HEK293 (cell line): ENCODE data around the gene PCSK2.

ENCODE experiments used
- ELK4 ChIP-seq: IDR thresholded peaks from 2 replicates; pipeline ENCODE4 v1.6.1; 2011; ENCODE audit warnings: mild to moderate bottlenecking, low read depth, low read length, borderline replicate concordance
- HIC1 ChIP-seq: fragments of 450-650 bp; formaldehyde crosslinking; IDR thresholded peaks from 2 replicates; pipeline ENCODE4 v1.5.1; 2016; ENCODE audit warnings: missing biosample characterization, missing genetic modification characterization
- HOXA7 ChIP-seq: sonication (generic); formaldehyde crosslinking; IDR thresholded peaks from 2 replicates; pipeline ENCODE4 v1.8.1; 2022; ENCODE audit warnings: missing genetic modification reagents, borderline replicate concordance
- KLF10 ChIP-seq: fragments of 450-650 bp; IDR thresholded peaks from 2 replicates; pipeline ENCODE4 v1.5.1; 2018; ENCODE audit warnings: missing biosample characterization, mild to moderate bottlenecking, missing genetic modification characterization
- PRDM10 ChIP-seq: fragments of 450-650 bp; formaldehyde crosslinking; IDR thresholded peaks from 2 replicates; pipeline ENCODE4 v1.5.1; 2016; ENCODE audit warnings: missing biosample characterization, missing genetic modification characterization
- SCRT1 ChIP-seq: fragments of 450-650 bp; formaldehyde crosslinking; IDR thresholded peaks from 2 replicates; pipeline ENCODE4 v1.5.1; 2016; ENCODE audit warnings: missing biosample characterization, missing genetic modification characterization, borderline replicate concordance
- SP2 ChIP-seq: fragments of 450-650 bp; formaldehyde crosslinking; IDR thresholded peaks from 2 replicates; pipeline ENCODE4 v1.5.1; 2016; ENCODE audit warnings: missing biosample characterization, missing genetic modification characterization
- ZBTB1 ChIP-seq: fragments of 450-650 bp; formaldehyde crosslinking; IDR thresholded peaks from 2 replicates; pipeline ENCODE4 v1.5.1; 2016; ENCODE audit warnings: missing biosample characterization, missing genetic modification characterization
- ZNF157 ChIP-seq: fragments of 450-650 bp; formaldehyde crosslinking; IDR thresholded peaks from 2 replicates; pipeline ENCODE4 v1.5.1; 2016; ENCODE audit warnings: missing biosample characterization, missing genetic modification characterization
- ZNF184 ChIP-seq: fragments of 450-650 bp; IDR thresholded peaks from 2 replicates; pipeline ENCODE4 v1.5.1; 2018; ENCODE audit warnings: missing biosample characterization, mild to moderate bottlenecking, missing genetic modification characterization
- ZNF211 ChIP-seq: fragments of 450-650 bp; formaldehyde crosslinking; IDR thresholded peaks from 2 replicates; pipeline ENCODE4 v1.5.1; 2016; ENCODE audit warnings: low read depth, missing biosample characterization, missing genetic modification characterization
- ZNF221 ChIP-seq: fragments of 450-650 bp; formaldehyde crosslinking; IDR thresholded peaks from 2 replicates; pipeline ENCODE4 v1.5.1; 2017; ENCODE audit warnings: missing biosample characterization, missing genetic modification characterization, borderline replicate concordance
- ZNF26 ChIP-seq: fragments of 450-650 bp; formaldehyde crosslinking; IDR thresholded peaks from 2 replicates; pipeline ENCODE4 v1.5.1; 2016; ENCODE audit warnings: missing biosample characterization, missing genetic modification characterization
- ZNF274 ChIP-seq, 2 experiments: fragments of 200-500 bp in 1 of 2; fragments of 450-650 bp in 1 of 2; sonication (Bioruptor generic) in 1 of 2; formaldehyde crosslinking in 1 of 2; IDR thresholded peaks; 2 replicates each; pipeline versions ENCODE4 v1.5.1 to v1.6.1; 2014 to 2016; ENCODE audit warnings: borderline replicate concordance in 1 of 2, inconsistent platforms in 1 of 2, low read length in 1 of 2, missing biosample characterization in 1 of 2, missing genetic modification characterization in 1 of 2
- ZNF324 ChIP-seq: fragments of 450-650 bp; formaldehyde crosslinking; IDR thresholded peaks from 2 replicates; pipeline ENCODE4 v1.5.1; 2016; ENCODE audit warnings: missing biosample characterization, missing genetic modification characterization
- ZNF449 ChIP-seq: fragments of 450-650 bp; formaldehyde crosslinking; IDR thresholded peaks from 2 replicates; pipeline ENCODE4 v1.5.1; 2017; ENCODE audit warnings: missing biosample characterization, mild to moderate bottlenecking, missing genetic modification characterization, moderate library complexity
- ZNF48 ChIP-seq: fragments of 450-650 bp; formaldehyde crosslinking; IDR thresholded peaks from 2 replicates; pipeline ENCODE4 v1.5.1; 2016; ENCODE audit warnings: missing biosample characterization, missing genetic modification characterization
- ZNF521 ChIP-seq: fragments of 450-650 bp; formaldehyde crosslinking; IDR thresholded peaks from 2 replicates; pipeline ENCODE4 v1.5.1; 2017; ENCODE audit warnings: missing biosample characterization, mild to moderate bottlenecking, missing genetic modification characterization
- ZNF548 ChIP-seq: fragments of 450-650 bp; formaldehyde crosslinking; IDR thresholded peaks from 2 replicates; pipeline ENCODE4 v1.5.1; 2016; ENCODE audit warnings: missing biosample characterization, missing genetic modification characterization
- ZNF600 ChIP-seq: fragments of 450-650 bp; formaldehyde crosslinking; IDR thresholded peaks from 2 replicates; pipeline ENCODE4 v1.5.1; 2016; ENCODE audit warnings: missing biosample characterization, missing genetic modification characterization
- ZNF664 ChIP-seq: fragments of 450-650 bp; formaldehyde crosslinking; IDR thresholded peaks from 2 replicates; pipeline ENCODE4 v1.5.1; 2016; ENCODE audit warnings: missing biosample characterization, missing genetic modification characterization
- ZNF692 ChIP-seq: fragments of 450-650 bp; formaldehyde crosslinking; IDR thresholded peaks from 2 replicates; pipeline ENCODE4 v1.5.1; 2016; ENCODE audit warnings: missing biosample characterization, missing genetic modification characterization
- ZNF791 ChIP-seq: fragments of 450-650 bp; formaldehyde crosslinking; IDR thresholded peaks from 2 replicates; pipeline ENCODE4 v1.5.1; 2016; ENCODE audit warnings: missing biosample characterization, missing genetic modification characterization
- ZNF792 ChIP-seq: fragments of 450-650 bp; formaldehyde crosslinking; IDR thresholded peaks from 2 replicates; pipeline ENCODE4 v1.5.1; 2016; ENCODE audit warnings: missing biosample characterization, missing genetic modification characterization
- ZNF830 ChIP-seq: fragments of 450-650 bp; IDR thresholded peaks from 2 replicates; pipeline ENCODE4 v1.5.0; 2018; ENCODE audit warnings: missing biosample characterization, missing genetic modification characterization, low read depth, mild to moderate bottlenecking, moderate library complexity
- TF ChIP-seq, protein P1 (sequence below): fragments of 450-650 bp; formaldehyde crosslinking; IDR thresholded peaks from 2 replicates; pipeline ENCODE4 v1.5.1; 2016; ENCODE audit warnings: missing biosample characterization, missing genetic modification characterization

Gene PCSK2

DNA sequence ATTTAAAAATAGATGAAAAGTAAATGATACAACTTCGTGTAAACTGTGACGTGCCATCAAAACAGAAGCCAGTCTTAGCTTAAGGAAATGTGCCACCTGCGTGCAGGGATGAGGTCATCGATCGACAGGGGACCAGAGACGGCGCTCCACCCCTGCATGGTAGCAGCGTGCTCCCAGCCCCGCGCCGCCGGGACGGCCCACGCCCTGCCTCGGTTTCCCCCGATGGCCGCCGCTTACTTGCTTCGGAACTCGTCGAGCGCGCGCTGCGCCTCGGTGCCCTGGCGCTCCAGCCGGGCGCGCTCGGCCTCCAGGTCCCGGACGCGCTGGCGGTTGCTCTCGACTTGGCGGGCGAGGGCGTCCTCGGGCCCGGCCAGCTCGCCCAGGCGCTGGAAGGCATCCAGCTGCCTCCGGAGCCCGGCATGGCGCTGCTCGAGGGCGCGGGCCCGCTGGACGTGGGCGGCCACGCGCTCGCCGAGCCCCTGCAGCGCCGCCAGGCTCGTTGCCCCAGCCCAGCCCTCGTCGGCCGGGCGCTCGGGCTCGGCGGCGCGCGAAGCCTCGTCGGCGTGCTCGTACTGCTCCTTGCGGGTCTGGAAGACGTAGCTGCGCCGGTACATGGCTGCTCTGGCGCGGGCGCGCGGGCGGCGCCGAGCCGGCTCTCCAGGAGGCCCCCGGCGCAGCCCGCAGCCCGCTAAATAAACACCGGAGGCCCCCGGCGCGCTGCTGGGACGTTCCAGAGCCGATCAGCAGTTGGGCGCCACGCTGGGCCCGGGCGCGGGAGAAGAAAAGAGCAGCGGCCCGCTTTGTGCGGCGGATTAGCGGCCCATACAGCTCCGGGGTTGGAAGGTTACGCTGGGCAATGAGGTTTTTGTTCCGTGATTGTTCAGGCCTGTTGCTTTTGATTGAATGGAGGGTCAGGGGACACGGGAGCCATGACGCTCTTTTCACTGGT lies 304.1 kb downstream of the PCSK2 start, which contains the start of gene BFSP1 (continued):
- TF ChIP-seq ZNF600 (tag by site-specific recombination) (peak; percentile 63), SCRT1 (tag by site-specific recombination) (no peak), ZNF274 (IDR thresholded peaks at IDR 0.05; ENCODE audit: low read length) (no peak), ZNF274 (tag by site-specific recombination; IDR thresholded peaks at IDR 0.05; ENCODE audit: borderline replicate concordance) (no peak), PRDM10 (tag by site-specific recombination) (no peak), ZNF221 (tag by site-specific recombination) (no peak), ZNF664 (no peak), HIC1 (tag by site-specific recombination) (peak; percentile 53), KLF10 (tag by site-specific recombination) (no peak), ELK4 (no peak), HOXA7 (CRISPR knock-in tag) (no peak), ZBTB1 (tag by site-specific recombination) (no peak), ZNF692 (tag by site-specific recombination) (0 out of 2 replicates have a peak, but pooled peaks have one; percentile 23), ZNF449 (tag by site-specific recombination) (peak; percentile 91), ZNF26 (no peak), ZNF157 (tag by site-specific recombination) (no peak), ZNF211 (tag by site-specific recombination) (no peak), SP2 (no peak), ZNF548 (no peak), ZNF184 (tag by site-specific recombination) (no peak), ZNF48 (tag by site-specific recombination) (no peak), ZNF521 (tag by site-specific recombination) (no peak), ZNF324 (tag by site-specific recombination) (no peak), ZNF830 (no peak), ZNF791 (tag by site-specific recombination) (no peak), ZNF792 (tag by site-specific recombination) (no peak)
- TF ChIP-seq, protein P1, sequence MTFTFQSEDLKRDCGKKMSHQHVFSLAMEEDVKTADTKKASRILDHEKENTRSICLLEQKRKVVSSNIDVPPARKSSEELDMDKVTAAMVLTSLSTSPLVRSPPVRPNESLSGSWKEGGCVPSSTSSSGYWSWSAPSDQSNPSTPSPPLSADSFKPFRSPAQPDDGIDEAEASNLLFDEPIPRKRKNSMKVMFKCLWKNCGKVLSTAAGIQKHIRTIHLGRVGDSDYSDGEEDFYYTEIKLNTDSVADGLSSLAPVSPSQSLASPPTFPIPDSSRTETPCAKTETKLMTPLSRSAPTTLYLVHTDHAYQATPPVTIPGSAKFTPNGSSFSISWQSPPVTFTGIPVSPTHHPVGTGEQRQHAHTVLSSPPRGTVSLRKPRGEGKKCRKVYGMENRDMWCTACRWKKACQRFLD = no peak
